ENCODE measurements around the gene ZNF366.

Gene ZNF366

GRCh38 chr5:72402381-72402890 is 104.8 kb downstream of the ZNF366 start:
- ATAC-seq, result no peak

GRCh38 chr5:72400950-72401349 is 106.3 kb downstream of the ZNF366 start:
- ATAC-seq, result no peak

- no peak for ATAC-seq
Measured at GRCh38 chr5:72397836-72398235, 109.4 kb downstream of the ZNF366 start.

- ATAC-seq, result no peak
Measured at GRCh38 chr5:72394688-72395087, 112.5 kb downstream of the ZNF366 start.

DNA sequence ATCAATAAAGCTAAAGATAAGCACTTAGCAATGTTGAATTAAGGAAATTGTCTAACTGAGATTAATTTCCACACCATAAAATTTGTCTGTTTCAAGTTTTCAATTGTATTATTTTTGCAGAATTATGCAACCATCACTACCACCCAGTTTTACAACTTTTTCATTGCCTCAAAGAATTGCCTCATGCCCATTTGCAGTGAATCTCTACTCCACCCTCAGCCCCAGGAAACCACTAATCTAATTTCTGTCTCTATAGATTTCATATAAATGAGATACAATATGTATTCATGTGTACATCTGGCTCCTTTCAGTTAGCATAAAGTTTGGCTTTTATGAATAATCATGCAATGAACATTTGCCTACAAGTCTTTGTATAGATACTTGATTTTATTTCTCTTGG is 114.2 kb downstream of the ZNF366 start:
- ATAC-seq, result no peak
